Right lobe of liver (tissue), 4 donors: ENCODE data around the gene IL18RAP.

ENCODE experiments used
- CTCF ChIP-seq, 4 donors: fragments of 200-600 bp in 3 of 4; fragments of 450-650 bp in 1 of 4; IDR thresholded peaks; one replicate each; pipeline versions ENCODE4 v1.5.1 to v1.8.0; 2016 to 2022; ENCODE audit warnings: antibody characterized with exemption in 4 of 4, mild to moderate bottlenecking in 2 of 4
- POLR2A ChIP-seq: fragments of 450-650 bp; IDR thresholded peaks from one replicate; pipeline ENCODE4 v1.6.1; 2017; ENCODE audit warnings: antibody characterized with exemption, mild to moderate bottlenecking
- donor health status: DM: no; HTN: no; CAD: no.
- donor health status: DM: no; HTN: no; CAD: no.
- donor health status: DM: no; HTN: yes; CAD: no.

- no peak for TF ChIP-seq CTCF (IDR thresholded peaks at IDR 0.05)
- no peak for TF ChIP-seq POLR2A
These were observed 15.6 kb downstream of the IL18RAP start for GRCh38 chr2:102438578-102438977.
